HCT116 (cell line): ENCODE results near the gene TTC1. TPM values are rescaled to one million over a fixed set of nuclear protein-coding genes. Genes with fewer than 3 reads are reported as not detected.

Source experiments
- ATAC-seq: fragments of 200-7000 bp; cut with Tn5 transposase; 2 replicates; pipeline ENCODE4 v1.9.1; 2020; ENCODE audit warnings: mild to moderate bottlenecking, moderate library complexity
- BruUV-seq: library from RNA; stranded (reverse); fragments of 400-500 nt; replicated peaks from 2 replicates; lab custom pipeline; 2021; lab: Mats Ljungman, UMichigan
- CTCF ChIA-PET: fragments of 300-600 bp; sonication (Branson Sonifier 250); formaldehyde crosslinking; loops from one replicate; lab custom pipeline; 2021; ENCODE audit warnings: antibody characterized with exemption; lab: Charles Lee
- POLR2A ChIA-PET: fragments of 300-600, 350-600 bp; sonication (Branson Sonifier 250); formaldehyde crosslinking; loops from one replicate; lab custom pipeline; 2021; ENCODE audit warnings: antibody characterized with exemption; lab: Charles Lee
- RAD21 ChIA-PET, 2 experiments: fragments of 300-600 bp; sonication (Branson Sonifier 250); formaldehyde crosslinking; loops; one replicate each; lab custom pipeline; 2023; ENCODE audit warnings: low total read pairs in 2 of 2; ENCODE audit not compliant: uncharacterized antibody in 2 of 2, unreplicated experiment in 2 of 2, low non-redundant PET in 1 of 2; lab: Charles Lee
- DNase-seq: peaks from one replicate; pipeline ENCODE4 v3.0.0-alpha.2; 2010; ENCODE audit warnings: low read depth, low spot score
- H2AFZ ChIP-seq: fragments of 200-600 bp; shearing (Covaris generic), sonication (generic); 2 replicates; pipeline ENCODE4 v1.6.1; 2017; ENCODE audit warnings: low read depth, mixed run types, mixed read lengths, antibody characterized with exemption, low read length; ENCODE audit not compliant: poor library complexity, severe bottlenecking
- H3K27ac ChIP-seq: 2 replicates; pipeline ENCODE4 v1.5.1; 2012; ENCODE audit warnings: low read depth, low read length
- H3K27me3 ChIP-seq: fragments of 200-600 bp; sonication (generic); 2 replicates; pipeline ENCODE4 v1.6.1; 2016; ENCODE audit warnings: mixed run types, low read length, mixed read lengths; ENCODE audit not compliant: insufficient read depth
- H3K36me3 ChIP-seq, 2 experiments: fragments of 200-500 bp in 1 of 2; fragments of 200-600 bp in 1 of 2; sonication (Bioruptor generic) in 1 of 2; sonication (generic) in 1 of 2; 2 replicates each; pipeline versions ENCODE4 v1.5.1 to v1.6.1; 2014 to 2016; ENCODE audit warnings: low read length in 2 of 2, inconsistent platforms in 1 of 2, mixed read lengths in 1 of 2, mixed run types in 1 of 2; ENCODE audit not compliant: insufficient read depth in 2 of 2, control insufficient read depth in 1 of 2
- H3K4me1 ChIP-seq, 2 experiments: fragments of 200-600 bp in 1 of 2; sonication (generic) in 1 of 2; 2 replicates each; pipeline versions ENCODE4 v1.5.1 to v1.6.1; 2012 to 2017; ENCODE audit warnings: low read length in 2 of 2, inconsistent platforms in 1 of 2, mild to moderate bottlenecking in 1 of 2, mixed read lengths in 1 of 2, mixed run types in 1 of 2, moderate library complexity in 1 of 2; ENCODE audit not compliant: insufficient read depth in 2 of 2, control insufficient read depth in 1 of 2
- H3K4me2 ChIP-seq: fragments of 200-600 bp; sonication (generic); 2 replicates; pipeline ENCODE4 v1.6.1; 2017; ENCODE audit warnings: mixed run types, low read length, mixed read lengths
- H3K4me3 ChIP-seq, 2 experiments: fragments of 200-600 bp in 1 of 2; sonication (generic) in 1 of 2; replicated peaks in 1 of 2; 2 replicates each; pipeline ENCODE4 v1.5.1; 2011 to 2016; ENCODE audit warnings: low read length in 2 of 2, control low read depth in 1 of 2, low read depth in 1 of 2, mild to moderate bottlenecking in 1 of 2, mixed read lengths in 1 of 2, mixed run types in 1 of 2
- H3K79me2 ChIP-seq: fragments of 200-600 bp; sonication (generic); 2 replicates; pipeline ENCODE4 v1.6.1; 2017; ENCODE audit warnings: mild to moderate bottlenecking, mixed run types, low read length, moderate library complexity, mixed read lengths; ENCODE audit not compliant: insufficient read depth
- H3K9ac ChIP-seq: fragments of 200-600 bp; sonication (generic); 2 replicates; pipeline ENCODE4 v1.6.1; 2016; ENCODE audit warnings: low read length, mixed read lengths
- H3K9me2 ChIP-seq: fragments of 200-600 bp; sonication (generic), shearing (Covaris generic); 2 replicates; pipeline ENCODE4 v1.6.1; 2017; ENCODE audit warnings: mixed run types, mild to moderate bottlenecking, moderate library complexity; ENCODE audit not compliant: insufficient read depth
- H3K9me3 ChIP-seq, 2 experiments: fragments of 200-500 bp in 1 of 2; fragments of 200-600 bp in 1 of 2; sonication (Bioruptor generic) in 1 of 2; sonication (generic) in 1 of 2; 2 replicates each; pipeline ENCODE4 v1.6.1; 2014 to 2017; ENCODE audit warnings: low read length in 2 of 2, mixed read lengths in 2 of 2, inconsistent platforms in 1 of 2, low read depth in 1 of 2, mild to moderate bottlenecking in 1 of 2, mixed run types in 1 of 2, moderate library complexity in 1 of 2; ENCODE audit not compliant: control insufficient read depth in 1 of 2, insufficient read depth in 1 of 2
- H4K20me1 ChIP-seq: fragments of 200-600 bp; sonication (generic), shearing (Covaris generic); 2 replicates; pipeline ENCODE4 v1.6.1; 2017; ENCODE audit warnings: mixed run types, mild to moderate bottlenecking, moderate library complexity; ENCODE audit not compliant: insufficient read depth
- CBX3 ChIP-seq: IDR thresholded peaks from 2 replicates; pipeline ENCODE4 v1.6.1; 2012; ENCODE audit warnings: low read depth
- CEBPB ChIP-seq: IDR thresholded peaks from 2 replicates; pipeline ENCODE4 v1.6.1; 2012; ENCODE audit warnings: low read depth
- JUND ChIP-seq: IDR thresholded peaks from 2 replicates; pipeline ENCODE4 v1.6.1; 2012
- intact Hi-C: fragments of 100-400 bp; cut with micrococcal nuclease; formaldehyde crosslinking; loops from 2 replicates; pipeline ENCODE4 v1.10.0; 2022
- total RNA-seq: library from RNA; stranded (reverse); gene quantifications from one replicate; pipeline ENCODE4 v1.2.1, GENCODE V29; 2021; ENCODE audit not compliant: unreplicated experiment
- TF ChIP-seq, protein P1 (sequence below): IDR thresholded peaks from 2 replicates; pipeline ENCODE4 v1.6.1; 2012; ENCODE audit warnings: low read depth
- TF ChIP-seq, protein P2 (sequence below), 3 experiments: fragments of 200-600 bp in 1 of 3; sonication (generic) in 1 of 3; IDR thresholded peaks in 2 of 3; conservative IDR thresholded peaks in 1 of 3; 2 replicates each; pipeline ENCODE4 v1.5.1; 2012 to 2017; ENCODE audit warnings: low read depth in 2 of 3, low read length in 2 of 3, antibody characterized with exemption in 1 of 3, borderline replicate concordance in 1 of 3, control low read depth in 1 of 3, mild to moderate bottlenecking in 1 of 3, mixed read lengths in 1 of 3, mixed run types in 1 of 3, moderate library complexity in 1 of 3; ENCODE audit not compliant: insufficient read depth in 1 of 3

TTC1 gene
- total RNA-seq, 1 experiment from 2014 or later = 48.1 TPM

DNA sequence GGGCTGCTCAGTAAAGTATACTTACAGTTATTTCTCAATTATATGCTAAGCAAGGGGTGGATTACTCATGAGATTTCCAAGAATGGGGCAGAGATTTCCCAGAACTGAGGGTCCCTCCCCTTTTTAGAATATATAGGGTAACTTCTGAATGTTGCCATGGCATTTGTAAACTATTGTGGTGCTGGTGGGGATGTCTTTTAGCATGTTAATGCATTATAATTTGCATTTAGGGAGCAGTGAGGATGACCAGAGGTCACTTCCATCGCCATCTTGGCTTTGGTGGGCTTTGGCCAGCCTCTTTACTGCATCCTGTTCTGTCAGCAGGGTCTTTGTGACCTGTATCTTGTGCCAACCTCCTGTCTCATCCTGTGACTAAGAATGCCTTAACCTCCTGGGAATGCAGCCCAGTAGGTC lies 35.5 kb downstream of the TTC1 start:
- Histone ChIP-seq H3K4me3 (no peak overlapping the region), H3K36me3 (peaks cover 16 to 19% of the 10 kb centered on the region in 2 experiments; a peak in 3 of 4 replicates), H2AFZ (no peak overlapping the region), H3K9ac (no peak overlapping the region), H3K9me3 (no peaks in the 10 kb centered on the region), H4K20me1 (no peaks in the 10 kb centered on the region), H3K4me1 (no peaks in the 10 kb centered on the region), H3K27me3 (no peaks in the 10 kb centered on the region), H3K27ac (no peak overlapping the region), H3K4me2 (no peak overlapping the region), H3K9me2 (no peaks in the 10 kb centered on the region)
- DNase-seq (no peak), ATAC-seq (no peak)
- BruUV-seq = no TSS peak
- CTCF ChIA-PET = no interaction called here
- intact Hi-C loops = no loop called here
- POLR2A ChIA-PET = no interaction called here
- RAD21 ChIA-PET = no interaction called here
- no peak for TF ChIP-seq JUND
- TF ChIP-seq, protein P1, sequence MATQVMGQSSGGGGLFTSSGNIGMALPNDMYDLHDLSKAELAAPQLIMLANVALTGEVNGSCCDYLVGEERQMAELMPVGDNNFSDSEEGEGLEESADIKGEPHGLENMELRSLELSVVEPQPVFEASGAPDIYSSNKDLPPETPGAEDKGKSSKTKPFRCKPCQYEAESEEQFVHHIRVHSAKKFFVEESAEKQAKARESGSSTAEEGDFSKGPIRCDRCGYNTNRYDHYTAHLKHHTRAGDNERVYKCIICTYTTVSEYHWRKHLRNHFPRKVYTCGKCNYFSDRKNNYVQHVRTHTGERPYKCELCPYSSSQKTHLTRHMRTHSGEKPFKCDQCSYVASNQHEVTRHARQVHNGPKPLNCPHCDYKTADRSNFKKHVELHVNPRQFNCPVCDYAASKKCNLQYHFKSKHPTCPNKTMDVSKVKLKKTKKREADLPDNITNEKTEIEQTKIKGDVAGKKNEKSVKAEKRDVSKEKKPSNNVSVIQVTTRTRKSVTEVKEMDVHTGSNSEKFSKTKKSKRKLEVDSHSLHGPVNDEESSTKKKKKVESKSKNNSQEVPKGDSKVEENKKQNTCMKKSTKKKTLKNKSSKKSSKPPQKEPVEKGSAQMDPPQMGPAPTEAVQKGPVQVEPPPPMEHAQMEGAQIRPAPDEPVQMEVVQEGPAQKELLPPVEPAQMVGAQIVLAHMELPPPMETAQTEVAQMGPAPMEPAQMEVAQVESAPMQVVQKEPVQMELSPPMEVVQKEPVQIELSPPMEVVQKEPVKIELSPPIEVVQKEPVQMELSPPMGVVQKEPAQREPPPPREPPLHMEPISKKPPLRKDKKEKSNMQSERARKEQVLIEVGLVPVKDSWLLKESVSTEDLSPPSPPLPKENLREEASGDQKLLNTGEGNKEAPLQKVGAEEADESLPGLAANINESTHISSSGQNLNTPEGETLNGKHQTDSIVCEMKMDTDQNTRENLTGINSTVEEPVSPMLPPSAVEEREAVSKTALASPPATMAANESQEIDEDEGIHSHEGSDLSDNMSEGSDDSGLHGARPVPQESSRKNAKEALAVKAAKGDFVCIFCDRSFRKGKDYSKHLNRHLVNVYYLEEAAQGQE = no peak
- TF ChIP-seq CEBPB = no peak
- no peak for TF ChIP-seq CBX3
- TF ChIP-seq, protein P2, sequence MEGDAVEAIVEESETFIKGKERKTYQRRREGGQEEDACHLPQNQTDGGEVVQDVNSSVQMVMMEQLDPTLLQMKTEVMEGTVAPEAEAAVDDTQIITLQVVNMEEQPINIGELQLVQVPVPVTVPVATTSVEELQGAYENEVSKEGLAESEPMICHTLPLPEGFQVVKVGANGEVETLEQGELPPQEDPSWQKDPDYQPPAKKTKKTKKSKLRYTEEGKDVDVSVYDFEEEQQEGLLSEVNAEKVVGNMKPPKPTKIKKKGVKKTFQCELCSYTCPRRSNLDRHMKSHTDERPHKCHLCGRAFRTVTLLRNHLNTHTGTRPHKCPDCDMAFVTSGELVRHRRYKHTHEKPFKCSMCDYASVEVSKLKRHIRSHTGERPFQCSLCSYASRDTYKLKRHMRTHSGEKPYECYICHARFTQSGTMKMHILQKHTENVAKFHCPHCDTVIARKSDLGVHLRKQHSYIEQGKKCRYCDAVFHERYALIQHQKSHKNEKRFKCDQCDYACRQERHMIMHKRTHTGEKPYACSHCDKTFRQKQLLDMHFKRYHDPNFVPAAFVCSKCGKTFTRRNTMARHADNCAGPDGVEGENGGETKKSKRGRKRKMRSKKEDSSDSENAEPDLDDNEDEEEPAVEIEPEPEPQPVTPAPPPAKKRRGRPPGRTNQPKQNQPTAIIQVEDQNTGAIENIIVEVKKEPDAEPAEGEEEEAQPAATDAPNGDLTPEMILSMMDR (IDR thresholded peaks at IDR 0.05 in 2 of 3, conservative IDR thresholded peaks at IDR 0.05 in 1 of 3; ENCODE audit: borderline replicate concordance in 1 of 3, insufficient read depth in 1 of 3, low read depth in 2 of 3, low read length in 2 of 3) = no peak
- TF ChIP-seq, all 23 proteins: peak for 0
- no peaks in the 10 kb centered on the region for H3K79me2 ChIP-seq
